Measurements from ENCODE around the gene LHPP. TPM values are rescaled to one million over a fixed set of nuclear protein-coding genes. Genes with fewer than 3 reads are reported as not detected.

LHPP gene
- total and polyA plus RNA-seq, 2 experiments from 2014 or later: 27.4 to 40.2 TPM

DNA sequence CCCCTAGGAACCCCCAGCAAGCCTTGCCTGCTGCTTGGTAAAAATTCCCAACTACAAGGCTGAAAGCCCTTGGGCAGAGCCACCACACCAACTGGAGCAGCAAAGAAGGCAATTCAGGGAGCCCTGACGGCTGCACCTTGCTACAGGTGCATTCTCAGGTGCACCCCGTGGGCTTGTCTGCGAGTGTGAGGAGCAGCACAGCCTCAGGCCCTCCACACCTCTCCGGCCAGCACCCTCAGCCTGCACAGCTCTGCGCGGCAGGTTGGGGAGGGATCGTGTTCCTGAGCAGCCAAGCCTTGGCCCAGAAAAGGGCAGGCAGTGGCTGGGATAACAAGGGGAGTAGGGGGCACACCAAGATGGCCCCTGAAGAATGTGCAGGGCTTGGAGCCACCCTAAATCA, 178.4 kb downstream of the LHPP start (continued):
- TF ChIP-seq, protein P1, sequence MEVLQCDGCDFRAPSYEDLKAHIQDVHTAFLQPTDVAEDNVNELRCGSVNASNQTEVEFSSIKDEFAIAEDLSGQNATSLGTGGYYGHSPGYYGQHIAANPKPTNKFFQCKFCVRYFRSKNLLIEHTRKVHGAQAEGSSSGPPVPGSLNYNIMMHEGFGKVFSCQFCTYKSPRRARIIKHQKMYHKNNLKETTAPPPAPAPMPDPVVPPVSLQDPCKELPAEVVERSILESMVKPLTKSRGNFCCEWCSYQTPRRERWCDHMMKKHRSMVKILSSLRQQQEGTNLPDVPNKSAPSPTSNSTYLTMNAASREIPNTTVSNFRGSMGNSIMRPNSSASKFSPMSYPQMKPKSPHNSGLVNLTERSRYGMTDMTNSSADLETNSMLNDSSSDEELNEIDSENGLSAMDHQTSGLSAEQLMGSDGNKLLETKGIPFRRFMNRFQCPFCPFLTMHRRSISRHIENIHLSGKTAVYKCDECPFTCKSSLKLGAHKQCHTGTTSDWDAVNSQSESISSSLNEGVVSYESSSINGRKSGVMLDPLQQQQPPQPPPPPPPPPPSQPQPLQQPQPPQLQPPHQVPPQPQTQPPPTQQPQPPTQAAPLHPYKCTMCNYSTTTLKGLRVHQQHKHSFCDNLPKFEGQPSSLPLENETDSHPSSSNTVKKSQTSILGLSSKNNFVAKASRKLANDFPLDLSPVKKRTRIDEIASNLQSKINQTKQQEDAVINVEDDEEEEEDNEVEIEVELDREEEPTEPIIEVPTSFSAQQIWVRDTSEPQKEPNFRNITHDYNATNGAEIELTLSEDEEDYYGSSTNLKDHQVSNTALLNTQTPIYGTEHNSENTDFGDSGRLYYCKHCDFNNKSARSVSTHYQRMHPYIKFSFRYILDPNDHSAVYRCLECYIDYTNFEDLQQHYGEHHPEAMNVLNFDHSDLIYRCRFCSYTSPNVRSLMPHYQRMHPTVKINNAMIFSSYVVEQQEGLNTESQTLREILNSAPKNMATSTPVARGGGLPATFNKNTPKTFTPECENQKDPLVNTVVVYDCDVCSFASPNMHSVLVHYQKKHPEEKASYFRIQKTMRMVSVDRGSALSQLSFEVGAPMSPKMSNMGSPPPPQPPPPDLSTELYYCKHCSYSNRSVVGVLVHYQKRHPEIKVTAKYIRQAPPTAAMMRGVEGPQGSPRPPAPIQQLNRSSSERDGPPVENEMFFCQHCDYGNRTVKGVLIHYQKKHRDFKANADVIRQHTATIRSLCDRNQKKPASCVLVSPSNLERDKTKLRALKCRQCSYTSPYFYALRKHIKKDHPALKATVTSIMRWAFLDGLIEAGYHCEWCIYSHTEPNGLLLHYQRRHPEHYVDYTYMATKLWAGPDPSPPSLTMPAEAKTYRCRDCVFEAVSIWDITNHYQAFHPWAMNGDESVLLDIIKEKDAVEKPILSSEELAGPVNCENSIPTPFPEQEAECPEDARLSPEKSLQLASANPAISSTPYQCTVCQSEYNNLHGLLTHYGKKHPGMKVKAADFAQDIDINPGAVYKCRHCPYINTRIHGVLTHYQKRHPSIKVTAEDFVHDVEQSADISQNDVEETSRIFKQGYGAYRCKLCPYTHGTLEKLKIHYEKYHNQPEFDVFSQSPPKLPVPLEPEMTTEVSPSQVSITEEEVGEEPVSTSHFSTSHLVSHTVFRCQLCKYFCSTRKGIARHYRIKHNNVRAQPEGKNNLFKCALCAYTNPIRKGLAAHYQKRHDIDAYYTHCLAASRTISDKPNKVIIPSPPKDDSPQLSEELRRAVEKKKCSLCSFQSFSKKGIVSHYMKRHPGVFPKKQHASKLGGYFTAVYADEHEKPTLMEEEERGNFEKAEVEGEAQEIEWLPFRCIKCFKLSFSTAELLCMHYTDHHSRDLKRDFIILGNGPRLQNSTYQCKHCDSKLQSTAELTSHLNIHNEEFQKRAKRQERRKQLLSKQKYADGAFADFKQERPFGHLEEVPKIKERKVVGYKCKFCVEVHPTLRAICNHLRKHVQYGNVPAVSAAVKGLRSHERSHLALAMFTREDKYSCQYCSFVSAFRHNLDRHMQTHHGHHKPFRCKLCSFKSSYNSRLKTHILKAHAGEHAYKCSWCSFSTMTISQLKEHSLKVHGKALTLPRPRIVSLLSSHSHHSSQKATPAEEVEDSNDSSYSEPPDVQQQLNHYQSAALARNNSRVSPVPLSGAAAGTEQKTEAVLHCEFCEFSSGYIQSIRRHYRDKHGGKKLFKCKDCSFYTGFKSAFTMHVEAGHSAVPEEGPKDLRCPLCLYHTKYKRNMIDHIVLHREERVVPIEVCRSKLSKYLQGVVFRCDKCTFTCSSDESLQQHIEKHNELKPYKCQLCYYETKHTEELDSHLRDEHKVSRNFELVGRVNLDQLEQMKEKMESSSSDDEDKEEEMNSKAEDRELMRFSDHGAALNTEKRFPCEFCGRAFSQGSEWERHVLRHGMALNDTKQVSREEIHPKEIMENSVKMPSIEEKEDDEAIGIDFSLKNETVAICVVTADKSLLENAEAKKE (CRISPR knock-in tag; IDR thresholded peaks at IDR 0.05): no peak
- TF ChIP-seq POLR2AphosphoS5 (IDR thresholded peaks at IDR 0.05; ENCODE audit: low read depth) (no peak), EZH2phosphoT487 (IDR thresholded peaks at IDR 0.05; ENCODE audit: unreplicated experiment) (no peak), STAT1 (IDR thresholded peaks at IDR 0.05; ENCODE audit: unreplicated experiment) (no peak), ZNF114 (CRISPR knock-in tag; IDR thresholded peaks at IDR 0.05) (no peak), EZH2 (IDR thresholded peaks at IDR 0.05; ENCODE audit: low read depth, unreplicated experiment) (no peak), JUNB (IDR thresholded peaks at IDR 0.05; ENCODE audit: unreplicated experiment) (no peak), ZNF331 (CRISPR knock-in tag; IDR thresholded peaks at IDR 0.05; ENCODE audit: low read depth) (no peak)
- TF ChIP-seq, protein P2, sequence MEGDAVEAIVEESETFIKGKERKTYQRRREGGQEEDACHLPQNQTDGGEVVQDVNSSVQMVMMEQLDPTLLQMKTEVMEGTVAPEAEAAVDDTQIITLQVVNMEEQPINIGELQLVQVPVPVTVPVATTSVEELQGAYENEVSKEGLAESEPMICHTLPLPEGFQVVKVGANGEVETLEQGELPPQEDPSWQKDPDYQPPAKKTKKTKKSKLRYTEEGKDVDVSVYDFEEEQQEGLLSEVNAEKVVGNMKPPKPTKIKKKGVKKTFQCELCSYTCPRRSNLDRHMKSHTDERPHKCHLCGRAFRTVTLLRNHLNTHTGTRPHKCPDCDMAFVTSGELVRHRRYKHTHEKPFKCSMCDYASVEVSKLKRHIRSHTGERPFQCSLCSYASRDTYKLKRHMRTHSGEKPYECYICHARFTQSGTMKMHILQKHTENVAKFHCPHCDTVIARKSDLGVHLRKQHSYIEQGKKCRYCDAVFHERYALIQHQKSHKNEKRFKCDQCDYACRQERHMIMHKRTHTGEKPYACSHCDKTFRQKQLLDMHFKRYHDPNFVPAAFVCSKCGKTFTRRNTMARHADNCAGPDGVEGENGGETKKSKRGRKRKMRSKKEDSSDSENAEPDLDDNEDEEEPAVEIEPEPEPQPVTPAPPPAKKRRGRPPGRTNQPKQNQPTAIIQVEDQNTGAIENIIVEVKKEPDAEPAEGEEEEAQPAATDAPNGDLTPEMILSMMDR (conservative IDR thresholded peaks at IDR 0.05; ENCODE audit: low read depth in 2 of 2): no peak

Data from GM23338 (cell line).